Endometrium (tissue), 2 donors: ENCODE results near the gene TIMM44.

ENCODE experiments used
- FAIRE-seq: peaks from 2 replicates; lab custom pipeline; 2012; peaks lifted over from hg19 to GRCh38; lab: Jason Lieb, UNC
- donor health status: control.
- donor health status: control.

Gene TIMM44

DNA sequence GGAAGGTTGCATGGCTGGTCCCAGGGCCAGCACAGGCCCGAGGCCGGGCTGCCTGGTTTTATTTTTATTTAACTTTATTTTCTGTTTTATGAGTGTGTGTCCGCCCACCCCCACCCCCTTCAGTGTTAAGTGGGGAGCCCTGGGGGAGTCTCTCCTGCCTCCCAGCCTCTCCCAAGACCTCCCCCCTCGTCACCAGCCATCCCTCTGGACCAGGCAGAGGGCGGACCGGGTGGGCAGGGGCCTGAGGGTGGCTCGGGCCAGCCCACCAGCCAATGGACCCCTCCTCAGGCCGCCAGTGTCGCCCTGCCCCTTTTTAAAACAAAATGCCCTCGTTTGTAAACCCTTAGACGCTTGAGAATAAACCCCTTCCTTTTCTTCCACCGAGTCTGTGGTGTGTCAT lies 29.4 kb downstream of the TIMM44 start:
- FAIRE-seq = no peak

DNA sequence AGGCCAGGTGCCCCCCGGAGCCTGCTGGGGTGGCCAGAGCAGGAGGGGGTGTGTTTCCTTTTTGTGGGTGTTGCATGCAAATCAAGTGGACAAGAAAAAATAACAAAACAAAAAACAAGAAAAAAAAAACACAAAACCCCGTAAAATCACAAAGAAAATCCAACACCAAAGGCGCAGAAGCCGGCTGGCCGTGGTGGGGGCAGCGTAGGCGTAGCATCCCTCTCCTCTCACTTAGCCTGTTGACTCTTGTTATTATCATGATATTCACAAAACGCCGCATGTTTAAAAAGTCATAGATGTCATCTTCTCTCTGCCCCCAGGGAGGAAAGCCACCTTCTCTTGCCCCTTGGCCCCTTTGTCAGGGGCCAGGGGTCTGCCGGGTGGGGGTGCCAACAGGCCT lies 29.8 kb downstream of the TIMM44 start:
- no peak for FAIRE-seq

DNA sequence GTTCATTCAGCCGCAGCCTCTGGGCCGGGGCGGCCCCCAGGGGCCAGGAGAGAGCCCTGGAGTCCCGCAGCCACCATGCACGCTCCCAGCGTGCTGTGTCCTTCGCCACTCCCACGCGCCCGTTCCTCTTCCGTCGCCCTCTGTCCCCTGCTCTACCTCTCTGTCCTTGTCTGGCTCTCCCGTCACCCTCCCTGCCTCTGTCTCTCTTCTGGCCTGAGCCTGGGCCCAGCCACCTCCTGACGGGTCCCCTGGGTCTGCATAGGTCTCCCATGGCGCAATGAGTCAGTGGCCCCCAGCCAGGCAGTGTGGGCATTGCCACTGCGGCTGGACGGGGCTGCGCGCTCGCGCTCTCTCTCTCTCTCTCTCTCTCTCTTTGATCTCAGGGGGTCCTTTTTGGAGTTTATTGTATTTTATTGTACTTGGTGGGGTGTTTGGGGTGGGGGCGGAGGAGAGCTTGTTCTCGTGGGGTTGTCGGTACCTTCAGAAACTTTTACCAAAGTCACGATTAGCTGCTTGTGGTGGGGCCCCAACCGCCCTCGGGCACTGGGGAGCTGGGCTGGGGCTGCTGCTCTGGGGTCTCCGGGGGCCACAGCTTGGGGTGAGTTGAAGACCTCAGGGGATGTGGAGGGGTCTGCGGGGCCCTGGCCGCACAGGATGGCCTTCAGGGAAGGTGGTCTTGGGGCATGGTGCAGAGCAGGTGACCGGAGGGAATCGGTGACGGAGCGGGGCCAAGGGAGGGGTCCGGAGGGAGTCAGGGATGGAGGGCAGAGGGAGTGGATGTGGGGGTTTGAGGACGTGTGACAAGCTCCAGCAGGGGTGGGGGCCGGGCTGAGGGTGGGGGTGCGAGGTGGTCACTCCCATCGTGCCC lies 30.5 kb downstream of the TIMM44 start:
- FAIRE-seq = no peak

DNA sequence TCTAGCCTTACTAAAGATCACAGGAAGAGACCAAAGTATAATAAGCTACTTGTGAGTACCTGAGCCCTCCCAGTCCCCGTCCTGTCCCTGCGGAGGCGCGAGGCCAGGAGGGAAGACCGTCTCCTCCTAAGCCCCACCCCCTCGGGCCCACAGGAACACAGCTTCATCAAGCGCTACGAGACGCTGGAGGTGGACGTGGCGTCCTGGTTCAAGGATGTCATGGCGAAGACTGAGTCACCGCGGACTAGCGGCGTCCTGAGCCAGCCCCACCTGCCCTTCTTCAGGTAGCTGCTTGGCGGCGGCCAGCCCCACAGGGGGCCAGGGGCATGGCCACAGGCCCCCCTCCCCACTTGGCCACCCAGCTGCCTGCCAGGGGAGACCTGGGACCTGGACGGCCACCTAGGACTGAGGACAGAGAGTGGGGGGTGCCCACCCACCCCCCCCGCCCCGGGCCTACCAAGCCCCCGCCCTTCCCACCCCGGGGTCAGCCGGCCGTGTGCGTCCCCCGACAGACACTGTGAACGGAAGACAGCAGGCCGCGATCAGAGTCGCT lies 31.2 kb downstream of the TIMM44 start:
- no peak for FAIRE-seq

DNA sequence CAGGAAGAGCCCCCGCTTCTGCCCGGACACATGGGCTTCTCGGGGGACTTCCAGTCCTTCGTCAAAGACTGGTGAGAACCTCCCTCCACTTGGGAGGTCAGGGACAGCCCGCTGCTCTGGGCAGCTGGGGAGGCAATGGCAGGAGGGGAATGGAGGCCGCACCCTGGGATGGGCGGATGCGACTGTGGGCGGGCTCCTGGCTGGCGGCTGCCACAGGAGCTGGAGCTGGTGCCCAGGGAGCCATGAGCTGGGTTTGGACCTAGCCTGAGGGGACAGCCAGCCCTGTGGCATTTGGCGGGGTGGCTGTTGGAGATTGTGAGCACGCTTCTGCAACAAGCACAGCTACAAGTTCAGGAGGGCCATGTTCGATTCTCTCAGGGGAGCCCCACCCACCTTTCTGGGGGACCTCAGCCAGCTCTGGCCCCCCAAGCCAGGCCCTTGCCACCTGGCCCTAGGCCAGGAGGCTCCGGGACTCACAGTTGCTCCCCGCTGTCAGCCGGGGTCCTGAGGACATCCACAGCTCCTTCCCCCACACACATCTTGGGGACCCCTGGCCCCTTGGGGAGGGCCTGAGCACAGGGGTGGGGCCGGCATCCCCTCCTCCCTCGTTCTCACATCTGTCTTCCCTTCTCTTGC lies 31.8 kb downstream of the TIMM44 start:
- FAIRE-seq = no peak

DNA sequence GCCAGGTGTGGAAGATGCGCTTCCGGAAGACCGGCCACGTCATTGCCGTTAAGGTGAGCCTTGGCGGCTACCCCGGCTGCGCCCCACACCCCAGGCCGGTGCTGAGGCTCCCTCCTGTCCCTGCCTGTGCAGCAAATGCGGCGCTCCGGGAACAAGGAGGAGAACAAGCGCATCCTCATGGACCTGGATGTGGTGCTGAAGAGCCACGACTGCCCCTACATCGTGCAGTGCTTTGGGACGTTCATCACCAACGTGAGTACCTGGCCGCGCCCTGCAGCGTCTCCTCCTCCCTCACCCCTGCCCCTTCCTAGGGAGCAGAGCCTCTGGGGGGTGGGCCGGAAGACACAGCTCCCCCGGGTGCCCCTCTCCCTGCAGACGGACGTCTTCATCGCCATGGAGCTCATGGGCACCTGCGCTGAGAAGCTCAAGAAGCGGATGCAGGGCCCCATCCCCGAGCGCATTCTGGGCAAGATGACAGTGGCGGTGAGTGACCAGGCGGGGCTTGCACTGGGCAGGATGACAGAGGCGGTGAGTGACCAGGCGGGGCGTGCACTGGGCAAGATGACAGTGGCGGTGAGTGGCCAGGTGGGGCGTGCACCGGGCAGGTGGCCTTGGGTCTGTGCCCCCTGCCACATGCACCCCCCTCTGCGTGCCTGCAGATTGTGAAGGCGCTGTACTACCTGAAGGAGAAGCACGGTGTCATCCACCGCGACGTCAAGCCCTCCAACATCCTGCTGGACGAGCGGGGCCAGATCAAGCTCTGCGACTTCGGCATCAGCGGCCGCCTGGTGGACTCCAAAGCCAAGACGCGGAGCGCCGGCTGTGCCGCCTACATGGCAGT lies 32.9 kb downstream of the TIMM44 start:
- FAIRE-seq = no peak

DNA sequence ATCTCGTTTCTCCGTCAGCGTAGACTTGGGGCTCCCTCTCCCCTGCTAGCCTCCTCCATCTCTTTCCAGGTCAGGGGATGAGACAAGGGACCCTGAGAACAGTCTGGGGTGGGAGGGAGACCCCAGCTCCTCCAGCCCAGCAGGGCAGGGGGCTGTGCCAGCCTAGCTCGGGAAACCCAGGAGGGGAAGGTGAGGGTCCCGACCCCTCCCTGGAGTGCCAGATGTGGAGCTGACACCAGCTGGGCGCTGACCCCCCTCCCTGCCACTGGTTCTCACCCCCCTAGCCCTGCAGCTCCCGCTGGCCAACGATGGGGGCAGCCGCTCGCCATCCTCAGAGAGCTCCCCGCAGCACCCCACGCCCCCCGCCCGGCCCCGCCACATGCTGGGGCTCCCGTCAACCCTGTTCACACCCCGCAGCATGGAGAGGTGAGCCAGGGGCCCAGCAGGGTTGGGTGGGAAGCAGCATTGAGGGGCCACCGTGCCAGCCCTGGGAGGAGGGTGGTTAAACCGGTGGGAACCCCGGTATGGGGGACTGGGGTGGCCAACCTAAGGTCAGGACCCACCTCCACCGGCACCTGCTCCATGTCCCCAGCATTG lies 33.9 kb downstream of the TIMM44 start:
- no peak for FAIRE-seq

DNA sequence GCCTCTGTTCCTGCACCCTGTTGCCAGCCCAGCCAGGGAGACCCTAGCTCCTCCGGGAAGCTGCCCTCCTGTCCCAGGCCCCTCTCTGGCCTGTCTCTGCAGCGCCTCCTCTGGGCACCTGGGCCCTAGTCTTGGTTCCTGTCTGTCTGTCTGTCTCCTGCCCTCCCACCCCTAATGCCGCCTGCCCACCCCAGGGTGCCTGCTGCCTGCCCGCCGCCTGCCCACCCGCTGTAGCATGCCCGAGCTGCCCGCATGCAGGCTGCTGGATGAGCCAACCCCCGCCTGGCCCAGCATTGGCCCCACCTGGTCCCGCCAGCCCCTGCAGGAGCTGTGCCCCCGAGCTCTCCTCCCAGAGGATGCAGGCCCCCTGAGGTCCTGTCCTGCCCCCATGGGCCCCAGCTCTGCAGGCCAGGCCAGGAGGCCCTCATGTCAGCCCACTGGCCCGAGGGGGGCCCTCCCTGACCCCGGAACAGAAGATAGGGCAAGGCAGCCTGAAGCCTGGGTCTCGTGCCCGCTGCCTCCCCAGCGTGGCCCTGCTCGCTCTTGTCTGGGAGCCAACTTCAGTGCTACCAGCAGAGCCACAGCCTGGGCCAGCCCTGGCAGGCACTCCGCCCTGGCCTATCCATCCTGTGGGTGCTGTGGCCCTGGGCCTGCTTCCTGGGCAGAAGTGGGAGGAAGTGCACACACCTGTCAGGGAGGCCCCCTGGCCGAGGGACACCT lies 34.6 kb downstream of the TIMM44 start:
- FAIRE-seq = no peak

DNA sequence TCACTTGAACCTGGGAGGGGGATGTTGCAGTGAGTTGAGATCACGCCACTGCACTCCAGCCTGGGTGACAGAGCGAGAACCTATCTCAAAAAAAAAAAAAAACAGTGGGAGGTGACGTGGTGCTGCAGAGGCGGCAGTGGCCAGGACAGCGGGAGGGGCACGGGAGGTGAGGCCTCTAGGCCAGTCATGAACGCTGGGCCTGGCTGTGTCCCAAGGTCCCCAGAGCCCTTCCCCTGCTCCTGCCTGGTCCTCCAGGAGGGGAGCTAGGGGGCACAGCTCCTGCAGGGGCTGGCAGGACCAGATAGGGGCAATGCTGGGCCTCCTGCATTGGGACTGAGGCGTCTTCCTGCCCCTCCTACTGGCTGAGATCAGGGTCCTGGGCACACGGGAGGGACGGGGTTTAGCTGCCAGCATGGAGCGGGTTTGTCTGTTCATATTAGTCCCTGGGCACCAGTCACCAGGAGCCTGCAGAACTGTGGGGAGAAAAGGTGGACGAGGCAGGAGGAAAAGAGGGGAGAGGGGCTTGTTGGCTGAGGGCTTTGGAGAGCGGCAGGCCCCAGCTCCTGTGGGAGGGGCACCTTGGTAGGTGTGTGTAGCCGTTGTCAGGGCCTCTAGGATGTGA lies 35.3 kb downstream of the TIMM44 start:
- no peak for FAIRE-seq

DNA sequence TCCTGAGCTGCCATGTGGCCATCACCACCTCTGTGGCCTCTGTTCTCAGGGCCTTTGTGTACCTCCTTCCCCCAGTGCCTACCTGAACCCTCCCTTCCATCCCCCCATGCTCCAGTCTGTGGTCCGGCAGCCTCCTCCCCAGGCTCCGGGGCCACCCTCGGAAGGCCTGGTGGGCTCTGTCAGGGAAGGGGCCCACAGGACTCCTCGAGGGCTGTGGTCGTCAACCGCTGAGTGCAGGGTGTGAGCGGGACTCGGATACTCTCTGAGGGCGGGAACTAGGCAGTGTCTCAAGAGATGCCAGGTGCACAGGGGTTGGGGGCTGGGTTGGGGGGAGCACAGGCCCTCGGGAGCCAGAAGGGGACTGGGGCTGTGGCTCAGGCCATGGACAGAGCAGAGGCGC lies 35.9 kb downstream of the TIMM44 start:
- FAIRE-seq = no peak

DNA sequence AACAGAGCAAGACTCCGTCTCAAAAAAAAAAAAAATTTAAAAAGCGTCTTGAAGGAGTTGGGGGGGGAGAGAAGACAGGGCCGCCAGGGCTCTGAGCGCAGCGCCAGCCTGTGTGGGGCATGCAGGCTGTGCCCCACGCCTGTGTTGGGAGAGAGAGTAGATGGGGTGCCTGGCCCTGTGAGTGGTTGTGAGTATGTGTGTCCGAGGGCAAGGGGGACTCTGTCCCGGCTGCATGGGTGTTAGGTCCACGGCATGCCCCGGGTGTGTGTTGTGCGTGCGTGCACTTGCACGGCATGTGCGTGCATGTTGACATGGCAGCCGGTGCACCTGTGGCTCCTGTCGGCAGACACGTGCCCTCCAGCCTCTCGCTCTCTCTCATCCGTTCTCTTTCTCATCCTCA lies 36.3 kb downstream of the TIMM44 start:
- no peak for FAIRE-seq

DNA sequence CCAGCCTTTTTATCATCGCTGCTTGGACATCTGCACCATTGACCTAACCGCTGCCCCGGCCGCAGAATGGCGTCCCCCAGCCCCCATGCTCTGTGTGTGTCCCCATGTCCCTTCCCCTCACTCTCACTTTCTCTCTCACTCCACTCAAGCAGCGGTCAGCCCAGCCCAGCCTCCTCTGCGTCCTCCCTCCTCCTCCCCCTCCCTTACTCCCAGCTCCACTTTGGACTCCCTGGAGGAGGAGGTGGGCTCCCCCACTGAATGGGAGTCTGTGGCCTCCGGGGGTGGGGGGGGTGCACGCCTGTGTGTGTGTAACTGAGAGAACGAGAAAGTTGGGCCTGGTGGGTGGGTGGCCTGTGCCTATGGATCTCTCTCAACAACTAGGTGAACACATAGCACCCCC lies 37.6 kb downstream of the TIMM44 start:
- FAIRE-seq = no peak

DNA sequence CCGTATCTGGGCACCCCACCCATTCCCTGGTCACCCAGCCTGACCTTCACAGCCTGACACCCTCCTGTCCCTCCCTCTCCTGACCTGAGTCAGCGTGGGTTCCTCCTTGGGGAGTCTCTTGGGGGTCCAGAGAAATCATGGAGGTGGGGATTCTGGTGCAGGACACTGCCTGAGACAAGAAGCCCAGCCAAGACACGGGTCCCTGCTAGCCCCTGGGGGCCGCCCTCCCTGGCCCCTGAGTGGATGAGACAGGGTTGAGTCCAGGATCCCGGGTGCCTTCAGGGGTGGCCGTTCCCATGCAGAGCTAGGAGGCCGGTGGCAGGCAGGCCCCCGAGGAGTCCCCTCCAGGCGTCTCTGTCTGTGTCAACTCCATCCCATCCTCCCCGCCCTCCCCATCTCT lies 38.2 kb downstream of the TIMM44 start:
- no peak for FAIRE-seq

DNA sequence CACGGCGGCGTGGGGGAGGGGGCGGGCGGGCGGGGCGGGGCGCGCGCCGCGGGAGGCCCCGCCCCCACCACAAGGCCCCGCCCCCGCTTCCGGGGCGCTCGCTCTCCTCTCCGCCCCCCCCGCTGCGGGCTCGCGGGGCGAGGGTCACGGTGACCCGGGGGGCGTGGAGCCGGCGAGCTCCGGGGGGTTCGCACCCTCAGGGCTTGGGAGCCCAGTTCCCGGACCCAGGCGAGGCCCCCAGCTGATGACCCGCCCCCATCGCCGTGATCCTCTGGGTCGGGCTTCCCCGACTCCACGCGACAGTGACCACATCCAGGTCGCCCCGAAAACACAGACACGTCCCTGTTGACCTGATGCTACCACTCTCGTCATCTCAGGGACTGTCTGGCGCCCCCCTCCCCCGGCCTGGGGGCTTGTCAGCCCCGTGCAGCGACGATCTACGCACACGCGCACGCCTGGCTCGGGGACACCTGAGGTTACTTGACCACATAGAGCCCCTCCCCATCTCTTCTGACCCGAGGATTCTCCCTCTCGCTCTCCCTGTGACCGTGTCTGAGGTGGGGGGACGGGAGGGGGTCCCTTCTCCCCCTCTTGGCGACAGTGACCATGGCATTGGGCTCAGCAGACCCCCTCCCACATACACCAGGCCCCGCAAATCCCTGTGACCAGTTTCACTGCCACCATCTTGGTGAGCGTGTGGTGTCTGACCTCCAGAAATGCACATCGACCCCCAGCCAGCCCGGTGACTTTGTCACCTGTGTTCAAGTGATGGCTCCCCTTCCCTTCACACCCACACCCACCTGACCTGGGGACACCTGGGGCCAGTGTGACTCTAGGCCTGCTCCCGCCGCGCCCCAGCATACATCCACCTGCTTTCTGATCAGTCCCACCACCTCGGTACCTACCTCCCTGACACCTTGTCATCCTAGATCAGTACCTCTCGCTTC lies 39.1 kb downstream of the TIMM44 start:
- FAIRE-seq = no peak

DNA sequence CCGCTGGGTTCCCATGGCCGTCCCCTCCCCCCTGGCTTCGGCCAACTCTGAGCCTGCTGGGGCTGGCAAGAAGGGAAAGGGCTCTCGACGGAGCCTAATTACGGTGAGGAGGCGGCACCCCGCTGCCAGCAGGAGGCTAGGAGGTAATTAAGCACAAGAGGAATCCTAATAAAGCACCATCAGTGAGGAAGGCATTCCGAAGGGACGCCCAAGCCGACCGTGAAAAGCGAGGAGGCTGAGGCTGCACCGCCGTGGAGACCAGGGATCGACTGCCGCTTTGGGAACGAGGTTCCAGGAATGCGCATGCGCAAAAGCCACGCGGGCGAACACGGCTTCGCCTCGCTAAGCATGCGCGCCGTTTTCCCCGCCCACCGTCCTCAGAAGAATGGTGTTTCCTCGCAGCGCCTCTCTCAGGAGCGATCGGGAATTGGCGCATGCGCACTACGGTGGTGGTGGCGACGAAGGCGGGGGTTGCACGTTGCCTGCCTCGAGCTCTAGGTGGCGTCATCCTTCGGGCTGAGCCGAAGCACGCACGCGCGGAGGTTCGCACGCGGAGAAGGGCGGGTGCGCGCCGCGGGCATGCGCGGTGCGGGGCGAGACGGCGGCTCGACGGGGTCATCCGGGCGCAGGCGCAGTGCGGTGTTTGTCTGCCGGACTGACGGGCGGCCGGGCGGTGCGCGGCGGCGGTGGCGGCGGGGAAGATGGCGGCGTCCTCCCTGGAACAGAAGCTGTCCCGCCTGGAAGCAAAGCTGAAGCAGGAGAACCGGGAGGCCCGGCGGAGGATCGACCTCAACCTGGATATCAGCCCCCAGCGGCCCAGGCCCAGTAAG lies 40.0 kb downstream of the TIMM44 start, which contains the start of gene MAP2K7:
Gene MAP2K7, plus strand, starts transcription at position 634 of the 830 bp plus-strand sequence. Its CDS starts 68 bp downstream, at position 702.
- FAIRE-seq = peak; percentile 98

DNA sequence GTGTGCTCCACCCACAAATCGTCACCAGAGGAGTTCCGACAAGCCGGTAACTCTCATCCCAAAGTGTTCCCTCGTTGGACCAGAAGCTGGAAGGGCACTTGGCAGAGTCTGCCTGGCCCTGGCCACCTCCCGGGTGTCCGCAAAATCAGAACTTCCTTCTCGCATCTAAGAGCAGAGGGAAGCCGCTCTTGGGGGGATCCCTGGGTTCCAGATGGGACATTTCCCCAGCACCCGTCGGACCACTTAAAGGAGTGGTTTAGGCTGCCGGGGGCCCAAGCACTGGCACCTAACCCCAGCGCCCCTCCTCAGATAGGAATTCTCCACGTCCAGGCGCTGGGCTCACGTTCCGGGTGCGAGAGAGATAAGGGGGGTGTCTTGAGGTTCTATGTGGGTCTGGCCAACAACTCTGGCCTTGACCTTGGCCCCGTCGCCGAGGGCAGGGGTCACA lies 40.6 kb downstream of the TIMM44 start:
- no peak for FAIRE-seq

DNA sequence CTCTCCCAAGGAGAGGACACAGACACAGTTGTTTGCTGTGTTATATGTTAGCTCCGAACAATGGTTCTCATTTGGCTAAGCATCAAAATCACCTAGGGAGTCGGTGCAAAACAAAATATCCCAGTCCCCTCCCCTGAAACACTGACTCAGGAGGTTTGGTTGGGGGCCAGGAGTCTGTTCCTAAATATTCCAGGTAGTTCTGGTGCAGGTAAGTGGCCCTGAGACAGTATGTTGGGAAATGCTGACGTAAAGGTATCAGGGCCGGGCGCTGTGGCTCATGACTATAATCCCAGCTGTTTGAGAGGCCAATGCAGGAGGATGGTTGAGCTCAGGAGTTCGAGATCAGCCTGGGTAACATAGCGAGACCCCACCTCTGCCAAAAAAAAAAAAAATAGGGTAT lies 42.1 kb downstream of the TIMM44 start:
- no peak for FAIRE-seq

DNA sequence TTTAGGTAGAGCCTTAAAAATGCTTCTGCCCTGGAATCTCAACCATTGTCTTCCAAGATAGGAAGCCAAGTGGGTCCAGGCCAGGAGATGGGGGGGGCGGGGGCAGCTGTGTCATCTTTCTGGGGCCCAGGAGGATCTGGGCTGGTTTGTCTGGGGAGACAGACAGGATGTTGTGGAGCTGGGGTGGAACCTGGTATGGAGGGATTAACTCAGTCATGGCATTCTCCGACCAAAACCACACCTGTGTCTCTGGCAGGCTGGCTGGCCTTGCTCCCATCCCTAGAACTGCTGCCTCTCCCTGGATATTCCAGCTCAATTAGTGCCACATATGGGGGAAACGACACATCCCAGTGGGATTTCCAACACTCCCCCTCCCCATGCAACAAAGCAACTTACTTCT lies 42.5 kb downstream of the TIMM44 start:
- no peak for FAIRE-seq

DNA sequence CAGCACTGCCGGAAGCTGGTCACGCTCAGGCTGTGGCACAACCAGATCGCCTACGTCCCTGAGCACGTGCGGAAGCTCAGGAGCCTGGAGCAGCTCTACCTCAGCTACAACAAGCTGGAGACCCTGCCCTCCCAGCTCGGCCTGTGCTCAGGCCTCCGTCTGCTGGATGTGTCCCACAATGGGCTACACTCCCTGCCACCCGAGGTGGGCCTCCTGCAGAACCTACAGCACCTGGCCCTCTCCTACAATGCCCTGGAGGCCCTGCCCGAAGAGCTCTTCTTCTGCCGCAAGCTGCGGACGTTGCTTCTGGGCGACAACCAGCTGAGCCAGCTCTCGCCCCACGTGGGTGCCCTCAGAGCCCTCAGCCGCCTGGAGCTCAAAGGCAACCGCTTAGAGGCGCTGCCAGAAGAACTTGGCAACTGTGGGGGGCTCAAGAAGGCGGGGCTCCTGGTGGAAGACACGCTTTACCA lies 43.0 kb downstream of the TIMM44 start:
- no peak for FAIRE-seq
